NCI-H1048 (cell line): ENCODE data around the gene C16orf54.
"Not testable (repeated sequence)": the region's sequence is repeated elsewhere in the genome, so short reads cannot be mapped to it uniquely, and the experiment has no call there.

Source experiments
- DNase-seq: peaks from one replicate; lab custom pipeline; 2025; lab: John Stamatoyannopoulos, UW

C16orf54 gene

GRCh38 chr16:29745853-29746345 lies at the start of gene C16orf54:
Gene C16orf54 (minus strand): TSS chr16:29745990. CDS start chr16:29744951, 1,039 bp downstream.
- DNase-seq: no peak

DNA sequence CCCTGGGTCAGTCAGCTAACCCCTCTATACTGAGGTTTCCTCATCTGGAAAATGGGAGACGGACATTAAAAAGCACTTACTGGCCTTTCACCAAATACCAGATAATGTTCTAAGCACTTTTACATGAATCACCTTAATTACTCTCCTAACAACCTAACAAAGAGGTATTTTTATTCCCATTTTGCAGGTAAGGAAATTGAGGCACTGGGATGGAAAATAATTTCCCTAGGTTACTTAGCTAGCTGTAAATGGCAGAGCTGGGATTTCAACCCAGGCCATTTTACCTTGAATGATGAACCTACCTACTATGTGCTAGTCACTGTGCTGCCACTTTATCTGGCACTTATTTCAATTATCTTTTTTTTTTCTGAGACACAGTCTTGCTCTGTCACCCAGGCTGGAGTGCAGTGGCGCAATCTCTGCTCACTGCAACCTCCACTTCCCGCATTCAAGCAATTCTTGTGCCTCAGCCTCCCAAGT lies 48.5 kb upstream of the C16orf54 start:
- no peak for DNase-seq

DNA sequence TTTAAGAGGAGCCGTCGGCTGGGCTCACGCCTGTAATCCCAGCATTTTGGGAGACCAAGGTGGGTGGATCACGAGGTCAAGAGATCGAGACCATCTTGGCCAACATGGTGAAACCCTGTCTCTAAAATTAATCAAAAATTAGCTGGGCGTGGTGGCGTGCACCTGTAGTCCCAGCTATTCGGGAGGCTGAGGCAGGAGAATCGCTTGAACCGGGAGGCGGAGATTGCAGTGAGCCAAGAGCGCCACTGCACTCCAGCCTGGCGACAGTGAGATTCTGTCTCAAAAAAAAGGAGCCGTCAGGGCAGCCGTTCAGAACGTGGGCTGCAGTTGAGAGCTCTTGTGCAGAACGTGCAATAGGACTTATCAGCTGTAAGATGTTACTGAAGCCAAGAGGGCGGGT lies 47.4 kb upstream of the C16orf54 start:
- DNase-seq: not testable (repeated sequence)

GRCh38 chr16:29791845-29792807 lies 46.3 kb upstream of the C16orf54 start:
- DNase-seq: no peak

GRCh38 chr16:29790949-29791844 lies 45.4 kb upstream of the C16orf54 start:
- DNase-seq: no peak

GRCh38 chr16:29790183-29790948 lies 44.6 kb upstream of the C16orf54 start, which contains the start of gene KIF22:
Gene KIF22 (plus strand): TSS chr16:29790751. CDS start chr16:29790760, 9 bp downstream.
- peak; percentile 91 for DNase-seq

DNA sequence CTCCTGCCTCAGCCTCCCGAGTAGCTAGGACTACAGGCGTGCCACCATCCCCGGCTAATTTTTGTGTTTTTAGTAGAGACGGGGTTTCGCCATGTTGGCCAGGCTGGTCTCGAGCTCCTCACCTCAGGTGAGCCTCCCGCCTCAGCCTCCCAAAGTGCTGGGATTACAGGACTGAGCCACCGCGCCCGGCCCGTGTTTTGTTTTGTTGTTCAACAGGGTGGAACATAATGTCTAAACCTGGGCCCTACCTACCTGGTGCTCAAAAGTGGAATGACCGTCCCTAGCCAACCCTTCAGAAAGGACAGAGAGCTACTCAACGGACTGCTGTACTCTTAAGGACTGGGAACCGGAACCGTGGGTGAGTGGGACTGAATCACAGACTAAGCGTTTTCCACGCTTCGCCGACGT lies 44.0 kb upstream of the C16orf54 start:
- DNase-seq: no peak

- DNase-seq: not testable (repeated sequence)
Measured at GRCh38 chr16:29787155-29787554, 41.4 kb upstream of the C16orf54 start.

GRCh38 chr16:29784901-29785500 lies 39.2 kb upstream of the C16orf54 start:
- DNase-seq: no peak

GRCh38 chr16:29784157-29784556 lies 38.4 kb upstream of the C16orf54 start:
- no peak for DNase-seq

DNA sequence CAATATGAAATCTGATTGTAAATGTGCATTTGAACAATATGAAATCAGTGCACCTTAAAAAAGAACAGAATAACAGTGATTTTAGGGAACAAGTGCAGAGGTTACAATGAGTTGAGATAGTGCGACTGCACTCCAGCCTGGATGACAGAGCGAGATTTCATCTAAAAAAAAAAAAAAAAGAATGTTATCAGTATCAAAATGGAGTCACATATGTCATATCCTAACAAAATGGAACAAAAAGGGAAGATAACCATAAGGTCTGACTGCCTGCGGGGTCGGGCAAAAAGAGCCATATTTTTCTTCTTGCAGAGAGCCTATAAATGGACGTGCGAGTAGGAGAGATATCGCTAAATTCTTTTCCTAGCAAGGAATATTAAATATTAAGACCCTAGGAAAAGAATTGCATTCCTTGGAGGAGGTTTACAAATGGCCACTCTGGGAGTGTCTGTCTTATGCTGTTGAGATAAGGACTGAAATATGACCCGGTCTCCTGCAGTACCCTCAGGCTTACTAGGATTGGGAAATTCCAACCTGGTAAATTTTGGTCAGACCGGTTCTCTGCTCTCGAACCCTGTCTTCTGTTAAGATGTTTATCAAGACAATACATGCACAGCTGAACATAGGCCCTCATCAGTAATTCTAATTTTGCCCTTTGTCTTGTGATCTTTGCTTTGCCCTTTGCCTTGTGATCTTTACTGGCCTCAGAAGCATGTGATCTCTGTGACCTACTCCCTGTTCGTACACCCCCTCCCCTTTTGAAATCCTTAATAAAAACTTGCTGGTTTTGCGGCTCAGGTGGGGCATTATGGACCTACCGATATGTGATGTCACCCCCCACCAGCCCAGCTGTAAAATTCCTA lies 37.5 kb upstream of the C16orf54 start:
- DNase-seq: not testable (repeated sequence)

DNA sequence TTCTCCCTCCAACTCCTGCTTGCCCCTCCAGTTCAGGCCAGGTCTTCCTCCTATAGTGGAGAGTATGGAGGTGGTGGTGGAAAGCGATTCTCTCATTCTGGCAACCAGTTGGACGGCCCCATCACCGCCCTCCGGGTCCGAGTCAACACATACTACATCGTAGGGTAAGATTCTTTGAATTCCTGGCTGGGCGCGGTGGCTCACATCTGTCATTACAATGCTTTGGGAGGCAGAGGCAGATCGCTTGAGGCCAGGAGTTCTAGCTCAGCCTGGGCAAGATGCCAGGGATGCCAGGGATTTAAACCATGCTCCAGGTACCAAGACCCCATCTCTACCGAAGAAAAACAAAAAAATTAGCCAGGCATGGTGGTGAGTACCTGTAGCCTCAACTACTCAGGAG lies 33.7 kb upstream of the C16orf54 start:
- DNase-seq: no peak

- no peak for DNase-seq
Measured at GRCh38 chr16:29777576-29778350, 32.0 kb upstream of the C16orf54 start, which contains the start of gene ZG16. Gene ZG16 (plus strand): TSS chr16:29778256. CDS start chr16:29779267, 1,011 bp downstream.

DNA sequence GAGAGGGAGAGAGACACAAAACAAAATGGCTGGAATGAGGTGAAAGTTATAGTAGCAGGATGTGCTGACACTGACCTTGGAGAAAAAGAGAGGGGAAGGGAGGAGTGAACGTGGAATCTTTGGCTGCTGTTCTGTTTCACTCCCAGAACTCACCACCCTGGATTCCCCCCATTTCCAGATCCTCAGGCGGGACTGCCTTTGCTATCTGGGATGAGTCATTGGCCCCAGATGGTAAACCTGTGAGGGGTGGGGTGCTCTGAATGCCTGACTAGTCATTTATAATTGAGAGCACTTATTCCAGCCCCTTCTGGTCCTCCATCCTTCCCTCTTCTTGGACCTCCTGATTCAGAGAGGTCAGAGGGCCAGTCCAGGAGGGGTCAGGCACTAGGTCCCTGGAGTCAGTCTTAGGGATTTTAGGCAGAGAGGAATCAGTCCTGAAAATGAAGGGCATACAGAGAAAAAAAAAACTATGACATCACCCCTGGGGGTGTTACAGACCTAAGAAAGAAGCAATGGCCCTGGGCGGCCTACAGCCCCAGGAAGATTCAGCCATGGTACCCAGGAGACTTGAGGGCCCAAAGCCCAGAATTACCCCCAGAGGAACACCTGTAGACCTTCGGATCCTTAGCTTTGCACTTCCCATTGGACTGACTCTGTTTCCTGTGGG lies 30.1 kb upstream of the C16orf54 start:
- DNase-seq: no peak

GRCh38 chr16:29774730-29775129 lies 28.9 kb upstream of the C16orf54 start:
- DNase-seq: no peak

GRCh38 chr16:29772330-29772729 lies 26.5 kb upstream of the C16orf54 start:
- DNase-seq: not testable (repeated sequence)

DNA sequence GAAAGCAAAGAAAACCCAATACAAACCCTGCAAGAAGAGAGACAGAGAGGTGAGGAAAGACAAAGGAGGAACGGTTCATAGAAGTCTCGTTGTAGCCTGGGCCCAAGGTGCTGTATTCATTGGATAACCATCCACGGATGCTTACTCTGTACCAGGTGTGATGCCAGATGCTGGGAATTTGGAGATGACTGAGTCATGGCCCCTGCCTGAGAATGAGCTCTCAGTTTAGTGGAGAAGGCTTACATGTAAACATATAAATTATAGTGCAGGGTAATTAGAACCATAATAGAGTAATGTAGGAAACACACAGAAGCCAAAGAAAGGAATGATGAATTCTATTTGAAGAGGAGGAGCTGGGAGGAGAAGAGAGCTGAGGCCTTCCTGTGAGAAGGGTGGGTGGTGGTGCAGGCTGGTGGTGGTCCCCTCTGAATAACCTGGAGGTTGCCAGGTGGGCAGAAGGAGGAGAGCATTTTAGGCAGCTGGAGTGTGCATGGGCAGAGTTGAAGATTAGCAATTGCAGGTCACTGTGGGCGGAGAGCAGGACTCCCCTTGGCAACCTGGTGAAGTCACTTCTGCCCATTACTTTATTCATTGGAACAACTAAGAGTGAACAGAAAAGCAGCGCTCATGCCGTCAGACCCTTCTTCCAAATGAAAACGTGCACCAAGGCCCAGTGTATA lies 24.6 kb upstream of the C16orf54 start:
- no peak for DNase-seq

- no peak for DNase-seq
Measured at GRCh38 chr16:29769507-29769906, 23.7 kb upstream of the C16orf54 start.
